Stimulated activated CD8-positive, alpha-beta memory T cell treated with anti-CD3 and anti-CD28 coated beads, Interleukin-7, amount 100 ng/mL, for 1 hour (primary cell): ENCODE results near the gene MATK.

Source experiments
- DNase-seq, 2 donors: peaks; one replicate each; pipeline ENCODE4 v3.0.0-alpha.2; 2020; ENCODE audit warnings: low read depth in 2 of 2

The MATK gene, protein sequence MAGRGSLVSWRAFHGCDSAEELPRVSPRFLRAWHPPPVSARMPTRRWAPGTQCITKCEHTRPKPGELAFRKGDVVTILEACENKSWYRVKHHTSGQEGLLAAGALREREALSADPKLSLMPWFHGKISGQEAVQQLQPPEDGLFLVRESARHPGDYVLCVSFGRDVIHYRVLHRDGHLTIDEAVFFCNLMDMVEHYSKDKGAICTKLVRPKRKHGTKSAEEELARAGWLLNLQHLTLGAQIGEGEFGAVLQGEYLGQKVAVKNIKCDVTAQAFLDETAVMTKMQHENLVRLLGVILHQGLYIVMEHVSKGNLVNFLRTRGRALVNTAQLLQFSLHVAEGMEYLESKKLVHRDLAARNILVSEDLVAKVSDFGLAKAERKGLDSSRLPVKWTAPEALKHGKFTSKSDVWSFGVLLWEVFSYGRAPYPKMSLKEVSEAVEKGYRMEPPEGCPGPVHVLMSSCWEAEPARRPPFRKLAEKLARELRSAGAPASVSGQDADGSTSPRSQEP

DNA sequence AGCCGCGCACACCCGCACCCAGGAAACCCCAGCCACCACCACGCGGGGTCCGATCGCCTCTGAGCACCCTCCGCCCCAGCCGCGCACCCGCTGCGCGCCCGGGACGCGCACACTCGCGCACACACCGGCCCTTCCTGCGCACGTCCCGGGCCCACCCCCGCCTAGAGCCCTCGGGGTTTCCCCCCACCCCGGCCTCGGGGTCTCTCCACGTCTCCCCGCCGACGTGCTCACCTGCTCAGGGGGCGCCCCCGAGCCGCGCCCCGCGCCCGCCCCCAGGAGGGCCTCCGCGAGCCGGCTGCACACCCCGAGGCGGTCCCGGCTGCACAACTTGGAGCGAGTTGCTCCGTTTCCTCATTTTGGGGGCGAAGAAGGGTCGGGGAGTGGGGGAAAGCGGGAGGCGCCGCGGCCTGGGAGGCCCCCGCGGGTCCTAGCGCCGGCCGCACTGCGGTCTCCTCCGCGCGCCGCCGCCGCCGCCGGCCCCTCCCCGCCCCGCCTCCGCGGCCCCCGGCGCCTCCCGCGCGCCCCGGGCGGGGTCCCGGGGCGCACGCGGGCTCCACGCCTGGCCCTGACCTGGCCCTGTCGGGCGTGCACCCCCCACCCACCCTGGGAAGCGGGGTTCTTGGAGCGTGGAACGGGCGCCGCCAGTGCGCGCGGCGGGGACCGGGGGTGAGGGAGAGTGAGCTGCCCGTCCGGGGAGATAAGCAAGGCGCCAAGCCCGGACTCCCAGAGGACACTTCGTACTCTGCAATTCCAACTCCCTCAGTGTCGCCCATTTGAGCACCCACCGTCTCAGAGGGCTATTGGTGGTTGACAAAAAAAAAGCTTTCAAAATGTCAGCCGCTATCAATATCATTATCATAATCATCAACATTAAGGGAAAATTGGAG, at the start of gene MATK:
TSS of gene MATK (minus strand) at position 444 of the 887 bp plus-strand sequence. CDS start 1,246 bp downstream, outside the sequence.
- DNase-seq: no peak

GRCh38 chr19:3835055-3835435, 48.9 kb upstream of the MATK start:
- no peak for DNase-seq

GRCh38 chr19:3834349-3835054, 48.3 kb upstream of the MATK start:
- DNase-seq: no peak

DNA sequence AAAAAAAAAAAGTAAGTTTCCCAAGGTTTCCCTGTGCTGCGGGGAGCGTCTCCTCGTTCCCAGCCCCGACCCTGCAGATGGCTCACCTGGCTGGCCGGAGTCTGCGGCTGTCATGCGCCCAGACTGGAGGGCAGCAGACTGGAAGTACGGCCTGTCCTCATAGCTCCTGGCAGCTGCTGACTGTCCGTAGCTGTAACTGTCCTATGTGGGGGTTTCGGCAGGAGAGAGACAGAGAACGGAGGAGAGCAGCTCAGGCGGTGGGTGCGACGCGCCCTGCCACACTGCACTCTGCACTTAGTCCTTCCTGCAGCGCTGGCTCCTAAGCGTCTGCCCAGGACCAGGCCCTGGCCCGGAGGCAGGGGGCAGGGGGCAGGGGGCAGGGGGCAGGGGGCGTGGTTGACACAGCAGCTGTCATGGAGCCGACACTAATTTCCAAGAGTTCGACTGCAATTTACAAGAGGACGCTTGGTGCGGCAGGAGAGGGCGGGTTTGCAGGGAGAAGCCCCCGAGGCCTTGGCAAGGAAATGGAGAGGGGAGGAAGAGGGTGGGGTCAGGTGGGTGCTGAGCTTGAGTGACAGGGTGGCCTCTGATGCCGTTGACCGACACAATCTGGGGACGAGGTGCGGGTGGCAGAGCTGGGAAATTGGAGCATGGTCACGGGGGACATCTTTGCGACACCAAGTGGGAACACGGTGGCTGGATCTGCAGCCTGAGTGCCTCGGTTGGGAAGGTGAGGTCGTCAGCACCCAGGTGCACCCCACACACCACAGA, 47.6 kb upstream of the MATK start:
- DNase-seq: no peak

GRCh38 chr19:3832001-3832400, 45.8 kb upstream of the MATK start:
- DNase-seq: no peak

DNA sequence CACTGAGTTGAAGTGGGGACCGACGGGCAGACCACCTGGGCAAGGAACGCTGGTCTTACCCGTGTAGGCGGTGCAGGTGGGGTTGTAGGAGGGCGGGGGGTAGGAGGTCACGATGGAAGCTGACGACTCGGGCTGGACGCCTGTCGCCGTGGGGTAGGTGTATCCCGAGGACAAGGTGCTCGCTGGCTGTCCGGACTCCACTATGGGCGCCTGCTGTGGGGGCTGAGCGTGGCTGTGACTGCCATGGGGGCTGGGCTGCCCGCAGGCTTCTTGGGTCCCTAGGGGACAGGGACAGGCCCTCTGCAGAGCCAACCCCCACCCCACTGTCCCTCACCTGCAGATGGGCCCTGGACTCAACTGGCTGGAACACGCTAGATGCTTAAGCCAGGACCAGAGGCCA, 45.4 kb upstream of the MATK start:
- DNase-seq: no peak

- DNase-seq: no peak
Measured at GRCh38 chr19:3830621-3831589, 44.7 kb upstream of the MATK start.

- DNase-seq: no peak
Measured at GRCh38 chr19:3827306-3827705, 41.1 kb upstream of the MATK start.

DNA sequence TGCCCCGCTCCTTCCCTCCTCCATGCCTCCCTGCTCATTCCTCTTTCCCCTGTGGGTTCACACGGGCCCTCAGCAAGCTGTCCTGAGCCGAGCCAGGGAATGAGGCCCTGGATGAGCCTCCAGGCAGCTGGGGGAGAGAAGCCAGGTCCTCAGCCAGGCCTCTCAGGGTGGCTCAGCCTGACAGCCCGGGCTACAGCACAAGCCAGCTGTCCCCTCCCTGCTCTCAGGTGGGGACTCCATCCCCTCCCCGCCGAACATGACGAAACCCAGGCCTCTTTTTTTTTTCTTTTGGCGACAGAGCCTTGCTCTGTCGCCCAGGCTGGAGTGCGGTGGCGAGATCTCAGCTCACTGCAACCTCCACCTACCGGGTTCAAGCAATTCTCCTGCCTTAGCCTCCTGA, 40.0 kb upstream of the MATK start:
- no peak for DNase-seq

- DNase-seq: no peak
Measured at GRCh38 chr19:3825286-3825956, 39.2 kb upstream of the MATK start.

DNA sequence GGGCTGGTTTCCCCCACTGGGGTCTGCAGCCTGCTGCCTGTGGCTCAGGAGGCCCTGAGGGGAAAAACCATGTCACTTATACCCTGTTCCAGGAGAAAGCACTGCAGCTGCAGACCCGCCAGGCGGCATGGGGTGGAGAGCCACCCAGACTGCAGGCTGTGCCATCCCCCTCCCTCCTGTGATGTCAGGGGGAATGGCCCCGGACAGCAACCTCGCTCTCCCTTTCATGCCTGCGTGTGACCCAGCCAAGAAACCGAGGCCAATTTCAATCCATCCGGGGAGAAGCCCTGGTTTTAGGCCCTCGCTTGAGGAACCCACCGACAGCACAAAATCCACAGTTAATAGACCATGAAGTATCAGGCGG, 37.2 kb upstream of the MATK start:
- DNase-seq: no peak

- no peak for DNase-seq
Measured at GRCh38 chr19:3822683-3823349, 36.6 kb upstream of the MATK start.

- DNase-seq: peak; percentile 84 to 87
Measured at GRCh38 chr19:3821857-3822364, 35.7 kb upstream of the MATK start.

- DNase-seq: no peak
Measured at GRCh38 chr19:3821156-3821555, 35.0 kb upstream of the MATK start.

- DNase-seq: no peak
Measured at GRCh38 chr19:3819989-3820388, 33.8 kb upstream of the MATK start.

DNA sequence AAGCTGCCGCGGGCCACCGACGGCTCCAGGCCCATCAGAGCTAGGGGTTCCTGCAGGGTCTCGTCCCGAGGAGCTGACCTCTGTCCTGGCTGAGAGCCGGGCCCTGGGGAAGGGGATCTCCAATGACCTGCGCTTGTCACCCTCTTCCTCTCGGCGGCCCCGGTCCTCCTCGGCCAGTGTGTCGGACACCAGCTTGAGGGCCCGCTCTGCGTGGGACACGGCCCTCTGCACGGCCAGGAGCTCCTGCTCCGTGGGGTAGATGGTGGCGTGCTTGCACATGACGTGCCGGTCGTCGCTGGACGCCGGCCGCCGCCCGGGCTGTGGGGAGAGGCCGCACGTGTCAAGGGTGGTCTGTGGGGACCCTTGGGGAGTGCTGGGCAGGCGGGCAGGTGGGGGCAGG, 32.7 kb upstream of the MATK start:
- DNase-seq: no peak

GRCh38 chr19:3818466-3818865, 32.3 kb upstream of the MATK start:
- no peak for DNase-seq

- no peak for DNase-seq
Measured at GRCh38 chr19:3817761-3818160, 31.6 kb upstream of the MATK start.
